Measurements from ENCODE around the gene GIMAP5.

The GIMAP5 gene

DNA sequence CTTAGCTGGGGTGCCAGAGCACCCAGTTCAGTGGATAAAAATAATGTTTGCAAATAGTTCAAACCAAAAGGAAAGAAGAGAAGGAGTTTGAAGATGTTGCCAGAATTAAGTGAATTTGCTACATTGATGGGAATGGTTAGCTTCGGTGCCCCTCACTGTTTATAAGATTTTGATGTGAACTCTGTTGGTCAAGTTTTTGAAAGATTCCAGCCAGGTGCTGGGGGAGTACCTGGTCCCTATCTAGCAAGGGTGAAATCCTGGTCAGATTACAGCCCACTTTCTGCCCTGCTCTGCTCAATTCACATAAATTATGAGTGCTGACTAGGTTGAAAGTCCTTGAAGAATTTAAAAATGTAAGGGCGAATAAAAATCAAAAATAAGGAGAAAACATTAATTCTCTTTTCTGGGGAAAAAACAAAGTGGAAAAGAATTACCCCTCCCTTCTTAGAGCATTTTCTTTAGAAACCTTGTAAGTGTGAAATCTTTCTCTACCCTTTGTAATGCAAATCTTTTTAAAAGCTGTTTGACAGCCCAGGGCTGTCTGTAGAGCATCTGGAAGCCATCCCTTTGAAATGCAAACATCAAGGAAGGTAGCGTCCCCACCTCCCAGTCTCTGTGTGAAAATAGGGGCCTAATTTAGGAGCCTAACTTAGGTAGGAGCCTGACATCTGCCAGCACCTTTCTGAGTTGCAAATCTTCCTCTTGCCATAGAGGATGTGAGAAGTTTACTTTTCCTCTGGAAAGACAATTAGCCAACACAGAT lies 1.4 kb upstream of the GIMAP5 start:
- no peak for DNase-seq (ENCODE audit: low spot score)

DNA sequence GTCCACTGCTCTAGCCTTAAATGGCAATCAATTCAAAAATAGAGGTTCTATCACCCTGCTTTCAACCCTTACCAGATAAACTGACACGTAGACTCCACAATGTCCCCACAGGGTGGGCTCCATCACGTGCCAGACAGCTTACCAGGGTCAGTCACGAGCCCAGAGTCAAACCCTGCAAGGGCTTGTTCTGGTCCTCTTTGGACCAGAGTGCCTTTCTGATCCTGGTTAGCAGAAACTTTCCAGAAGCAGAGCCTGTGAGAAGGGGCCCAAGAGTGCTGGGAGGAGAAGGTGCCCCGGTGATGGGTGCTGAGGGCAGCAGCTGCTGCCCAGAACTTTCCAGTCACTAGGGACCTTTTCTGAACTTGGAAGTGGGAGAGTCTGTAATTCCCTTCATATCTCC lies 354 bp upstream of the GIMAP5 start:
- DNase-seq (ENCODE audit: low spot score): no peak

DNA sequence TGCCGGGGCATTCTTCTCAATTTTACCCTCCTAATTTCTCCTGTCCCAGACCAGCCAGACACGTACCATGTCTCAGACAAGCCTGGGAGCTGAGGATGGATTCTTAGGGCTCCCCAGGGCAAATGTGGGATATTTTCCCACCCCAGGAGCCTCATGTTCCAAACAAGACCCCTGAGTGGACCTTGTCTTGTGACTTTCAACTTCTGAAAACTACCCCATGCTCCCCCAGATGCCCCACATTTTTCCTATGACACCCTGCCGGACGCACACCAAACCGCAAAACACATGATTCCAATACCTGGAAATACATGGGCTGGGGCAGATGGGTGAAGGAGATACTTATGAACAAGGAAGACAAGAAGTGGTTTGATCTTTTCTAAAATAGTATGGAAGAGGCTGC lies 874 bp downstream of the GIMAP5 start:
- DNase-seq (ENCODE audit: low spot score): no peak

DNA sequence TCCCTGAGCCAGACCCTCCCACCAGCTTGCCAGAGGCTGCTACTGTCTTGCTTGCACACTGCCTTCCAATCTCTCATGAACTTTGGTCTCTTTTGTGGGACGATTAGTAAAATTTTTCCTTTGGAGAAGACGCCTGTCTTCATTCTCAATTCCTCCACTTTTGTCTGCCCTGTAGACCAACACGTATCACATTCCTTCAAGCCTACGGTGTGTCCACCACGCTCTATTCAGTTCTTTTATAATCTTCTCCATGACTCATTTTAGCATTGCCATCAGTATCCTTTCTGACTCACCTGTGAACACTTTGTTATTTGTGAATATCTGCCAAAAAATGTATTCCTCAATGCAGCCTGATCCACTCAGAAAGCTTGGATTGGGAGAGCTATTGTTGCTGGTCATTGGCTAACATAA lies 1.4 kb downstream of the GIMAP5 start:
- no peak for DNase-seq (ENCODE audit: low spot score)

DNA sequence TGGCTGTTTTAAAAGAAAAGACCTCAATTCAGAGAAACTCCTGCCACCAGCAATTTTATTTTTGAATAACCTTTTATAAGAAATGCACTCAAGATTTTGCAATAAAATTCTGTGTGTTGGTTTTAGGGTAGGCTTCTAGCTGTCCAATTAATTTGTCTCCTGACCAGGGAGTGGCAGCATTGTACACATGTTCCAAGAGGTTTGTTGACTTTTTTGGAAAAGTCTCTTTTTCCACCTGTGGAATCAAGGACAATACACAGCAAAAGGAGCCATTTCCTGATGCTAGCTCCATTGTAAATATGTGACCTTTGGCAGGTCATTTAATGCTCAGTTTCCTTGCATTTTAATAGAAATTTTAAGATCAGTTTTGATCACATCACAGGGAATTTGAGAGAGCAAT lies 1.8 kb downstream of the GIMAP5 start:
- no peak for DNase-seq (ENCODE audit: low spot score)

DNA sequence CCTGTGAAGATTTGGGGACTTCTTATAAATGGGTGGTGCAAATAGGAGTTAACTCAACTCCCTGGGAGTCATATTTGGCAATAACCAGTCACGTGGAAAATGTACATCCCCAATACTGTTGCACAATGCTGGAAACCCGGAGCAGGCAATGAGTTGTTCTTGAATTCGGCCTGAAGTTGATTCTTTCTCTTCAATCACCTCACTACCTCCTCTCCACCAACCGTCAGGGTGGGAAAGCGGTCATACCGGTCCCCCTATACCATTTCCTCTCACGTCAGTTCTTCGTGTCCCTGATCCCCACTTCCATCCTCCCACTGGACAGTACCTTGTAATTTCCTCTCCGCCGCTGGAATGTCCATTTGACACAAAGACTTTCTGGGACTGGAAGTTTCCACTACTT lies 2.8 kb downstream of the GIMAP5 start:
- no peak for DNase-seq (ENCODE audit: low spot score)

DNA sequence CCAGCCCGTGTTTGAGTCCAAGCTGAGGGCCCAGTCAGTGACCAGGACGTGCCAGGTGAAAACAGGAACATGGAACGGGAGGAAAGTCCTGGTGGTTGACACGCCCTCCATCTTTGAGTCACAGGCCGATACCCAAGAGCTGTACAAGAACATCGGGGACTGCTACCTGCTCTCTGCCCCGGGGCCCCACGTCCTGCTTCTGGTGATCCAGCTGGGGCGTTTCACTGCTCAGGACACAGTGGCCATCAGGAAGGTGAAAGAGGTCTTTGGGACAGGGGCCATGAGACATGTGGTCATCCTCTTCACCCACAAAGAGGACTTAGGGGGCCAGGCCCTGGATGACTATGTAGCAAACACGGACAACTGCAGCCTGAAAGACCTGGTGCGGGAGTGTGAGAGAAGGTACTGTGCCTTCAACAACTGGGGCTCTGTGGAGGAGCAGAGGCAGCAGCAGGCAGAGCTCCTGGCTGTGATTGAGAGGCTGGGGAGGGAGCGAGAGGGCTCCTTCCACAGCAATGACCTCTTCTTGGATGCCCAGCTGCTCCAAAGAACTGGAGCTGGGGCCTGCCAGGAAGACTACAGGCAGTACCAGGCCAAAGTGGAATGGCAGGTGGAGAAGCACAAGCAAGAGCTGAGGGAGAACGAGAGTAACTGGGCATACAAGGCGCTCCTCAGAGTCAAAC lies 5.2 kb downstream of the GIMAP5 start:
- DNase-seq (ENCODE audit: low spot score): no peak

DNA sequence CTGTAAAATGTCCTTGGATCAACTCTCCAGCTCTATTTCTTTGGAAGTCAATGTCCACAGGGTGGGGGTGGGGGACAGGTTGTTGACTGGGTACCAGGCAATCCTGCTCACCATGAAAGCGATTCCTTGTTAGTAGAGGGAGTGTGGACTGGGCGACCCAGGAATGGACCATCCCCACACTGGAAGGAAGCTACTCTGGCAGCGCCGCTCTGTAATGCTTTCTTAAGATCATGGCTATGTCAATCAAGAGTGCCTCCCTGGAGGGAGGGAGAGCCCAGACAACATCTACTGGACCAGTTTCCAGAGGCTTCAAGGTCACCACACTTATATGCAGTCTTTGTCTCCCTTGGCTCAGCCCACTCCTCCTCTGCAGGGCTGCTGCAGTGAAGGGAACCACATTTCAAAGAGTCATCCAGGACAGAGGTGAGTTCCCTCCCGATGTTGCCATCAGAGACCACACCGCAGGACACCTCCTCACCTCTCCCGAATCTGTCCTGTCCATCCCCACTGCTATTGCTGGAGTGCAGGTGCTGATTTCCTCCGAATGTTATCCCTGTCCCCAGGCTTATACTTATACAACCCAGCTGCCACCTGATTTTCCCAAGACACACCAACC lies 6.9 kb downstream of the GIMAP5 start:
- no peak for DNase-seq (ENCODE audit: low spot score)

DNA sequence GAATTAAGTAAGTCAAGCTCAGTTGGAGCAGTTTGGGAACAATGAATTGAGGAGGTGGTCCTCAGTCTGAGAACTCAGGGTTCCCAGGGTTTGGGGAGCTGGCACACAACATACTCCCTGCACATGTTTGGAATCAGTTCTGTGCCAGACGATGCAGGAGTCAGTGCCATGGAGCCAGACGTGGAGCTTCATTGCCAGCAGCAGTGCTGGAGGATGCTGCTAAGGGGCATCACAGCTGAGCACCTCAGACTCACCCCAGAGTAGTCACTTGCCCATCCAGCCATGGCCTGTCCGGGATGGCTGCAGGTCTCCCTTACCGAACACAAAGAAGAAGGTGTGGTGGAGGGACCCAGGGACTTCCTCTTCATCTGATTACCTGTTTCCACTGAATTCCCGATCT lies 7.9 kb downstream of the GIMAP5 start:
- DNase-seq (ENCODE audit: low spot score): no peak

DNA sequence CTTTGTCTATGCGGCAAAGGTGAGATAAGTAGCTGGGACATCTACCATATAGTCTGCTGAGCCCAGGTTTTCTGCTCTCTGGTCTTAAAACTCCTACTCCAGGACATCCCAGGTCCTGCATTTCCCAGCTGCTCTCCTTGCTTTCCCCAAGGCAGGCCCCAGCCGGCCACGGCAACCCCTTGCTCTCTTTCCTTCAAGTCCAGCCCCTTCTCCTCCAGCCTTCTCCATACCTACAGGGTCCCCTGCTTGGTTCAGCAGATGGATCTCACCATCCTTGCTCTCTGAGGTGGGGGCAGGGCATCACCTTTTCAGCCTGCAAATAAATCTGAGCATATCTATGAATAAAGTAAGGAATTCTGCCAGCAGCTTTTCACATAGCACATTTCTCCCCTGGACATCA lies 8.7 kb downstream of the GIMAP5 start:
- DNase-seq (ENCODE audit: low spot score): no peak

DNA sequence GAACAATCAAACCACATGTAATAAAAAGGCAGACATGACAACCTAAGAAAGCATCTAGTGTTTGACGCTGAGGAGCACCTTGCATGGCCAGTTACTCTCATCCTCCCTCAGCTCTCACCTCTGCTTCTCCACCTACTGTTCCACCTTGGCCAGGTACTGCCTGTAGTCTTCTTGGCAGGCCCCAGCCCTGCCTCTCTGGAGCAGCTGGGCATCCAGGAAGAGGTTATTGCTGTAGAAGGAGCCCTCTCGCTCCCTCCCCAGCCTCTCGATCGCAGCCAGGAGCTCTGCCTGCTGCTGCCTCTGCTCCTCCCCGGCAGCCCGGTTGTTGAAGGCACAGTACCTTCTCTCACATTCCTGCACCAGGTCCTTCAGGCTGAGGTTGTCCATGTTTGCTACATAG lies 9.7 kb downstream of the GIMAP5 start:
- DNase-seq (ENCODE audit: low spot score): no peak

DNA sequence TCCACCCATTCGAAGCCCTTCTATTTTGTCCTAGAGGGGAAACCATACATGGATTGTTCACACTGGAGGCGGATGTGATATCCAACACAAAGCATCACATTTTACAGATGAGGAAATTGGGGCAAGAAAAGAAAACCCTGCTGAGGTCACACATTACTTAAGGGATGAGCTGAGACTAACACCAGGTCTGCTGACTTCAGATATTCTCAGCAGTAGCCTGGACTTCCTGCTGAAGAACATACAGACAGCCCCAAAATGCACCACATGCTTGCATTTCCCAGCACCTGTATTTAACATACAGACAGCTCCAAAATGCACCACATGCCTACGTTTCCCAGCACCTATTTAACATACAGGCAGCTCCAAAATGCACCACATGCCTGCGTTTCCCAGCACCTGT lies 11.2 kb downstream of the GIMAP5 start:
- DNase-seq (ENCODE audit: low spot score): no peak

DNA sequence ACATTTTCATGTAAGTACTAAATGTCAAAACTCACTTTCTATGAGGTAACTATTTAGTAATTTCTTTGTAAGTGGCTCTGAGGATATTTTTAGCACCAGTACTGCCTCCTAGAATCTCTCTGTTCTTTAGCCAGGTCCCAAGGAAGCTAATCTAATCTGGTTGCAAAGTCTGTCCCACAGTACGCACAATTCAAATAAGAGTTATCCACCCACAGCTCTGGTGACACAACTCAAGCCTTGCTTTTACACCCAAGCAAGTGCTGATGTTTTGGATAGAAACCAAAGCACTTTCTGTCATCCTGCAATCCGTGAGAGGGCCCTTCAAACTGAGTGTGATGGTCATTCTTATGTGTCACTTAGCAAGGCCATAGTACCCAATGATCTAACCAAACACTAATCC lies 14.5 kb downstream of the GIMAP5 start:
- DNase-seq (ENCODE audit: low spot score): no peak

DNA sequence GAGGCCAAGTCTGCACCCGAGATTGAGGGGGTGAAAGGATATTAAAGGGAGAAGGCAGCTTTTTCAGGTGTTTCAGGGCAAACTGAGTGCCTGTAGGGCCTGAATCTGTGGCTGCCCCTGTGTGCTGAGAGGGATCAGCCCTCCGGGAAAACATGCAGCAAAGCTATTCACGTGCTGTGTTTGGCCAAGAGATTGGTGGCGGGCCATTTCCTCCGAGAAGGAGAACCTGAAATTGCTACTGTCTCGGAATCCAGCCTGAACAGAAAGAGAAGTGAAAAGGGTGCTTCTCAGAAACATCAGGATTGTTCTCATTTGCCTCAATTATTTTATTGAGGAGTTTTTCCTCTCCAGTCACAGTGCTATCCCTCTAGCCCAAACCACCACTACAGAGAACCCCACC lies 16.0 kb downstream of the GIMAP5 start:
- DNase-seq (ENCODE audit: low spot score): no peak

DNA sequence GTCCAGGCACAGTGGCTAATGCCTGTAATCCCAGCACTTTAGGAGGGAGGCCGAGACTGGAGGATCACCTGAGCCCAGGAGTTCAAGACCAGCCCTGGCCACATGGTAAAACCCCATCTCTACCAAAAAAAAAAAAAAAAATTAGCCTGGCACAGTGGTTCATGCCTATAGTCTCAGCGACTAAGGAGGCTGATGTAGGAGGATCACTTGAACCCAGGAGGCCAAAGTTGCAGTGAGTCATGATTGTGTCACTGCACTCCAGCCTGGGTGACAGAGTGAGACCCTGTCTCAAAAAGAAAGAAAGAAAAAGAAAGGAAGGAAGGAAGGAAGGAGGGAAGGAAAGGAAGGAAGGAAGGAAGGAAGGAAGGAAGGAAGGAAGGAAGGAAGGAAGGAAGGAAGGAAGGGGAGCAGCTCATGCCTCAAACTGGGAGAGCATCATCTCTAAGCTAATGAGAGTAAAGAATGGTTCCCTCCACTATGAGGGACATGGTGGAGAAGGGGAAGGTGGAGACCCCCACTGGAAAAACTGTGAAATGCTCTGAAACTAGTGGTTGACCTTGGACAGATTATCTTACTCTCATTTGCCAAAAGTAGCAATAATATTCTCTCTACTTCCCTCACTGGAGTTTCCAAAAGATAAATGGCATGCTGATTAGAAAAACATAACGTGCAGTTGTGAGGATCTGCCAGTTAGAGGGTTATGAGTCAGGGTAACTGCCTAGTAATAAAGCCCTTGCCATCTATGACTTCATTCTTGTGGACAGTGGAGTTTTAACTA lies 16.8 kb downstream of the GIMAP5 start:
- DNase-seq (ENCODE audit: low spot score): no peak

DNA sequence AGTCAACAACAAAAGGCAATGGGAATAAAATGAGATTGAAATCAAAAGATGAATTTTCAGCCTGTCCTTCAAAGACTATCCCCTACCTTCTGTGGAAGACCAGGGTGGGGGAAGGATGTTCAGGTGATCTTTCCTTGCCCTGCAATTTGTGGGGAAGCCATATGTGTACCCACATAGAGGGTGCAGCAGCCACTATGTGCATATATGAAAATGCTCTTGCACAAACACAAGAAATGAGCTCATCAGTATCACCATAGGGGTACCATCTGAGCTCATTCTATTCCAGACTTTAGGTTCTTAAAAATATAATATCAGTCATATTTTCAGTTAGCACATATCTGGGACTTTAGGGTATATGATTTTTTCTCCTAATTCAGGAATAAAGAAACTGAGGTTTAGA lies 17.7 kb downstream of the GIMAP5 start:
- no peak for DNase-seq (ENCODE audit: low spot score)

DNA sequence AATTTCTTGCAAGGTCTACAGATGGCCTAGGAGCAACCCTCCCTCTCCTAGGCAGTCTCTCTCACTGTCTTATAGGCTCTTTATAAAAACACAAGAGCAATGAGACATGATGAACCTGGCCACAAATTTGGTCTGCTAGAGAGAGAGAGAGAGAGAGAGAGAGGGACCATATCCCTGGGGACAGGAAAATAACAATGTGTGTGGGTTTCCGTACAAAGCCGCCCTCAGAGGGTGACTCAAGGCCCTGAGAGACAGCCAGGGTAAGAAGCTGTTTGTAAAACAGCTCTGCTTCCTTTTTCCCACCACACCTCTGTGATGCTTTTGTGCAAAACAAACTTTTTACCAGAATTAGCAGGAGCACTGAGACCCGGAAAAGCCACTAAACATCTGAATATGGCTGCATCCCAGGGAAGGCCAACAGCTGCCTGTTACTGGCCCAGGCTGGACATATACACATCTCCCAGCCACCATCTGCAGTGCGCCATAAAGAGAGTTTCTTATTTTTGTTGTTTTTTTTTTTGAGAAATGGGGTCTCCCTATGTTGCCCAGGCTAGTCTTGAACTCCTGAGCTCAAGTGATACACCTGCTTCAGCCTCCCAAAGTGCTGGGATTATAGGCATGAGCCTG lies 18.4 kb downstream of the GIMAP5 start:
- no peak for DNase-seq (ENCODE audit: low spot score)

DNA sequence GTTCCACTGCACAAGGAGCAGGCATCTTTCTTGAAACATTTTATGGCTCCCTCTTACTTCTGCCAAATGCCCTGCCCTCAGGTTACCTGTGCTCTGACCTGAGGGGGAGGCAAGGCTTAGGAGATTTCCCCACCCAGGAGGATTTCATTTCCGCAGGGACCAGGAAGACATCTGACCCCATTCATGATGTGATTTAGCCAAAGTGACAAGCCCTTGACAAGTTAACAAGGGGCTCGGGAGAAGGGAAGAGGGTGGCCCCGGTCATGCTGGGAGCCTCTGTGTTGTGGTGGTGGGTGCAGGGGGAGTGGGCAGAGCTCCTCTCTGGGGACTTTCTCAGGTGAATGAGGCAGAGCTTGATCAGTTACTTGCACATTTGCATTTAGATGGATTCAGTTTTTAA lies 18.9 kb downstream of the GIMAP5 start:
- no peak for DNase-seq (ENCODE audit: low spot score)

DNA sequence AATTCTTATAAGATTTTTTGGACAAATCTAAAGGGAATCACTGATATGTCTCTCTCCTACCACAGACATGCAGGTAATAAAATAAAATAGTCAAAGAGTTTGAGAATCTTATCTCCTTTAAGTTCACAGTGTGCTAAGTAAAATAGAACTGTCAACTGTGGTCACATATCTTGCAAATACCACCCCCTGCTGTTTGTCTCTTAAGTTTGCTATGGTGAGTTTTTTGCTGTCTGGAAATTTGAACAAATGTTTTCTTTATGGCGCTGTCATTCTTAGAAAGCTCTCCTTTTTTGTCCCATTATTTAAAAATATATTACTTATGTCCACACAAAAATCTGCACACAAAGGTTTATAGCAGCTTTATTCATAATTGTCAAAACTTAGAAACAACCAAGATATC lies 19.6 kb downstream of the GIMAP5 start:
- no peak for DNase-seq (ENCODE audit: low spot score)

DNA sequence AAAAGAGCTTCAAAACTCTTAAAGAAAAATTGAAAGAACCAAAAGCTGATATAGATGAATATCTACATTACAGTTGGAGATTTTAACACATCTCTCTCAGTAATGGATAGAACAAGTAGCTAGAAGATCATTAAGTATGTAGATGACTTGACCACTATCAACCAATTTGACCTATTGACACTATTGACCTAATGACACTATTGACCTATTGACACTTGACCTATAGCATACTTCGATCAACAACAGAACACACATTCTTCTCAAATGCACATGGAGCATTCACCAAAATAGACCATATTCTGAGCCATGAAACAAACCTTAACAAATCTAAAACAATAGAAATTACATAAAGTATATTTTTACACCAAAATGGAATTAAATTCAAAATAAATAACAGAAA lies 22.3 kb downstream of the GIMAP5 start:
- DNase-seq (ENCODE audit: low spot score): no peak

DNA sequence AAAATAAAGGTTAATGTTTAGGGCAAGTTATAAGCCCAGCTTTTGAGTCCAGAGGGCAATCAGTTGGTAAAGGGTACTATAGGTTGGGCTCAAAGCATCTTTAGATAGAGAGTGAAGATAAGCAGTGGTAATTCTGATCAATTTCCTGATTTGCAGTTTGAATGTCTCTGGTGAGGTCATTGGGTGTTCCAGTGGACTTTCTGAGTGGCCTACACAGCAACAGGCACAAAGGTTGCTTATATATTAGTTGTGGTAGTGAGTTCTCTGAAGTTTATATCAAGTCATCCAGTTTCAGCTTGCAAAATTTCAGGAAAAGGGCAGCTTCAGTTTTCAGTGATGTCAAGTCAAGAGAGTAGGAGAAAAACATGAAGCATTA lies 29.1 kb downstream of the GIMAP5 start:
- DNase-seq (ENCODE audit: low spot score): no peak

DNA sequence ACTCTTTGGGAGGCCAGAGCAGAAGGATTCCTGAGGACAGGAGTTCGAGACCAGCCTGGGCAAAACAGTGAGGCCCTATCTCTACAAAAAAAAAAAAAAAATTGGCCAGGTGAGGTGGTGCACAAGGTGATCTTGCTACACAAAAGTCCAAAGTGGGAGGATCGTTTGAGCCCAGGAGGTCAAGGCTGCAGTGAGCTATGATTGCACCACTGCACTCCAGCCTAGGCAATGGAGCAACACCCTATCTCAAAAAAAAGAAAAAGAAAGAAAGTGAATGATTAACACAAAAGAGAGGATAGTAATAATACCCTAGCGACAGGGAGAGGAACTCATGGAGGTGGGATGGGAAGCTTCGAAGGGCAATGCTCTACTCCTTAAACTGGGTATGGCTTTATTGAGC lies 32.5 kb downstream of the GIMAP5 start:
- no peak for DNase-seq (ENCODE audit: low spot score)

All from AG08396 (cell line).